GM18498 (cell line): Measurements from ENCODE around the gene SP9.
"Not testable (repeated sequence)": the region's sequence is repeated elsewhere in the genome, so short reads cannot be mapped to it uniquely, and the experiment has no call there.

Source experiments
- ATAC-seq: cut with Tn5 transposase; IDR thresholded peaks from one replicate; pipeline ENCODE4 v1.9.1; 2021; ENCODE audit warnings: mild to moderate bottlenecking, moderate library complexity; ENCODE audit not compliant: unreplicated experiment

SP9 gene

DNA sequence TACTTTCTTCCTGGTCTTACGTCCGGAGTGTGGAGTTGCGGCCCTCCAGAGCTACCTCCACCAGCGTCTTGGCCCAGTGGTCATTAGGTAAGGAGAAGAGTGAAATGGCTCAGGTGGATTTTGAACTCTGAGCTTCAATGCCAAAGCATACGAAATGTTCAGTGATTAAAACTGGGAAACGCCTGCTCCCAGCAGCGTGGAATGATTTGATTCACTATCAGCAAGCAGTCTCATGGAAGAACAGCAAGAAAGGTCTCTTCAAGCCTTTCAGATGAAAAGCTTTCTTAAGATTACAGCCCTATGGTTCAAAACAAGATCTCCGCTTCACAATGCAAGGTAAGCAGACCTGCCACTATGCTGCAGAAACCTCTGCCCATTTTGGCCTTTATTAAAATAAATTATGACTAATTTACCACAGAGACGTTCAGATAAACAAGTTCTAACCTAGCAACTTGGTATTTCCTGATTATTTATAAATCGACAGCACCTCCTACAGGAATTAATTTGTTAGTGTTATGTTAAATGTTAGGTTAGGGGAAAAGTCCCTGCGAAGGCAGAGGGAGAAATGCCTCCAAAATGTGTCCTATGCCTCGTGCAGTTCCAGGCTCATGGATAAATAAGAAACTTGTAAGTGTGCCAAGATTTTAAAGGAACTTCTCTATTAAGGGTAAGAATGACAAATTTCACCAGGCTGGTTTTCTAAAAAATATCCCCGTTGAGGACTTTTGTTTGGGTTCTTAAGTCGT, 10.1 kb downstream of the SP9 start:
- no peak for ATAC-seq

DNA sequence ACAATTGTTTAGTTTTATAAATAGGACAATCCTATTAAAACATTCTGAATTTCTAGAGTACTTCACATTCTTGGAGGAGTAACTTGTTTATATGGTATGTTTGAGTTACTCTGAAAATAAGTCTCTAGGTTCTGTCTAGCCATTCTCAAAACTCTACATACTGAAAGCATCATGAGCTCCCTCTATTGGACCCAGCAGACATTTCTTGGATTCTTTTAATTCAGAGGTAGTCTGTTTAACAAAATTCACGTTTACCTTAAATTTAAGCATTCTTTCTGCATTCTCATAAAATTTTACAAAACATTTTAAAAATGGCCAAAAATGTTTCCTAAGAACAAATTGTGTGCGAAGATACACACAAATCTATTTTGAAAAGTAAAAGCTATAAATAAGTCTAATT, 15.3 kb downstream of the SP9 start:
- no peak for ATAC-seq

DNA sequence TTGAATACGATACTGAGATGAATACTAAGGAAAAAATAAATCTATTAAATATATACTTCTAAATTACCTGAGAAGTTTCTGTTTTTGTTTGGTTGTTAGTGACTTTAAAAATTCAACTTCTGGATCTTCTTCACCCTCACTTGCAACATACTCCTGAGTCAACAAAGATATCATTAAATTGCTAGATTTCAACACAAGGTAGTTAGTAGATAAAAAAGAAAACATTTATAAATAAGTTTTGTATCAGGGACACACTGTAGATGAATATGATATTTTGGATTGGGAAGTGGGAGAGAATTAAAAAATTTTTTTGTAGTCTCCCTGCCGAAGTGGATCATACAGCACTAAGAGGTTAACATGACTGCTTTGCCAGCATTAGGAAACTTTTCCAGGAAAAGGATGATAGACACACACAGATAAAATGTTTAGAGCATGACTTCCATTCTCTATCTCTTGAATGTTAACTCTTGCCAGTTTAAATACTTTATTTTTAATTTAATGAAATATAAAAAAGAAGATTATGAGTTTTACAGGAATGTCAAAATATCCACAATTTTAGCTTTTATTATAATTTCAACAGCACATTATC, 15.9 kb downstream of the SP9 start:
- ATAC-seq: no peak

DNA sequence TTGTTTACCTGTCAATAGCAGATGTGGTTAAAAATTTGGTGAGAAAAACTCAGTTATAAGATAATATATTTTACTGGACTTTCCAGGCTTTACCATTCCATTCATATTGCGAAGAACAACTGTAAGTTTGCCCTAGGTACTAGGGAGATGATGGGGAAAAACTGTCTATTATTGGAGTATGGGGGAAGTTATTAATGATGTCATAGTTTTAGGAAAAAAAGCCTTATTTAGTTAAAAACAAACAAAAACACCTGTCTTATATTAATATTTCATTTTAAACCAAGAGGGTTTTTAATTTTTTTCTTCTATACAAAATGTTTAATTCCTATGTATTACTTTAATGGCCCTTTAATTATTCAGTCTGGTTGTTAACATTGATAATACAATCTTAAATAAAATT, 18.2 kb downstream of the SP9 start:
- no peak for ATAC-seq

DNA sequence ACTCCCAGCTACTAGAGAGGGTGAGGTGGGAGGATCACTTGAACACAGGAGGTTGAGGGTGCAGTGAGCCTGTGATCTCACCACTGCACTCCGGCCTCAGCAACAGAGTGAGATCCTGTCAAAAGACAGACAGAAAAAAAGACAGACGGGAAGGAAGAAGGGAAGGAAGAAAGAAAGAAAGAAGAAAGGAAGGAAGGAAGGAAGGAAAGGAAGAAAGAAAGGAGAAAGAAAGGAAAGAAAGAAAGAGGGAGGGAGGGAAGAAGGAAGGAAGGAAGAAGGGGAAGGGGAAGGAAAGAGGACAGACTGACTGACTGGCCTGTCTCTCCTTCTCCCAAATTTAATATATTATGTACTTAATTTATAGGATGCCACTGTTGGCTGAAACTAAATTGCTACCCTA, 21.6 kb downstream of the SP9 start:
- no peak for ATAC-seq

DNA sequence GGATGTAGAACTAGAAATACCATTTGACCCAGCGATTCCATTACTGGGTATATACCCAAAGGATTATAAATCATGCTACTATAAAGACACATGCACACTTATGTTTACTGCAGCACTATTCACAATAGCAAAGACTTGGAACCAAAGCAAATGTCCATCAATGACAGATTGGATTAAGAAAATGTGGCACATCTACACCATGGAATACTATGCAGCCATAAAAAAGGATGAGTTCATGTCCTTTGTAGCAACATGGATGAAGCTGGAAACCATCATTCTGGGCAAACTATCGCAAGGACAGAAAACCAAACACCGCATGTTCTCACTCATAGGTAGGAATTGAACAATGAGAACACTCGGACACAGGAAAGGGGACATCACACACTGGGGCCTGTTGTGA, 24.9 kb downstream of the SP9 start:
- ATAC-seq: not testable (repeated sequence)

DNA sequence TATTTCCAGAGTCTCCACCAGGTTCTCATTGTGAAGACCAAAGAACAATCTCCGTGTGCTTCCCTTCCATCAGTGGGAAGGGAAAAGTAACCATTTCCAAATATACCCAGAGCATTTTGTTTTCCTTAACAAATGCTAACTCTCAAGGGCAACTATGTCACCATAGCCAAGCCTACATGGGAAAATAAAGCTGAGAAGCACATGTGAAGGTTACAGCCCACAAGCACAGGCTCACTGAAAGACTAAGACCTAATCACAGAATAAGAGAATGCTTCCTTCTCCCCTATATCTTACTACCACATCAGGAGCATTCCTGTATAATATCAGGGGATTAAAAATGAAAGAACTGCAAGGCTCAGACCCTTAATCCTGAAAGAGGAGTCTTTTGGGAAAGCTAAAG, 28.2 kb downstream of the SP9 start:
- no peak for ATAC-seq

DNA sequence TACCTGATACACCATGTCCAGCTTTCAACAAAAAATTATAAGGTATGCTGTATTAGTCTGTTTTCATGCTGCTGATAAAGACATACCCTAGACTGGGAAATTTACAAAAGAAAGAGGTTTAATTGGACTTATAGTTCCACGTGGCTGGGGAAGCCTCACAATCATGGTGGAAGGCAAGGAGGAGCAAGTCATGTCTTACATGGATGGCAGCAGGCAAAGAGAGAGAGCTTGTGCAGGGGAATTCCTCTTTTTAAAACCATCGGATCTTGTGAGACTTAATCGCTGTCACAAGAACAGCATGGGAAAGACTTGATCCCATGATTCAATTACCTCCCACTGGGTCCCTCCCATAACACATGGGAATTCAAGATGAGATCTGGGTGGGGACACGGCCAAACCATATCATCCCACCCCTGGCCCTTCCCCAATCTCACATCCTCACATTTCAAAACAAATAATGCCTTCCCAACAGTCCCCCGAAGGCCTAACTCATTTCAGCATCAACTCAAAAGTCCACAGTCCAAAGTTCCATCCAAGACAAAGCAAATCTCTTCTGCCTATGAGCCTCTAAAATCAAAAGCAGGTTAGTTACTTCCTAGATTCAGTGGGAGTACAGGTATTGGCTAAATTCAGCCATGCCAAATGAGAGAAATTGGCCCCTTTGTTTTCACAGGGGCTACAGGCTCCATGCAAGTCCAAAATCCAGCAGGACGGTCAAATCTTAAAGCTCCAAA, 28.9 kb downstream of the SP9 start:
- ATAC-seq: not testable (repeated sequence)

DNA sequence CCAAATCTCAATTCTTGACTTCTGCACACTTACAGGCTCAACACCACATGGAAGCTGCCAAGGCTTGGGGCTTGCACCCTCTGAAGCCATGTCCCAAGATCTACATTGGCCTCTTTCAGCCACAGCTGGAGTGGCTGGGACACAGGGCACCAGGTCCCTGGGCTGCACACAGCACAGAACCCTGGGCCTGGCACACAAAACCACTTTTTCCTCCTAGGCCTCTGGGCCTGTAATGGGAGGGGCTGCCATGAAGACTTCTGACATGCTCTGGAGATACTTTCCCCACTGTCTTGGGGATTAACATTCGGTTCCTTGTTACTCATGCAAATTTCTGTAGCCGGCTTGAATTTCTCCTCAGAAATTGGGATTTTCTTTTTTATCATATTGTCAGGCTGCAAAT, 29.9 kb downstream of the SP9 start:
- ATAC-seq: no peak

DNA sequence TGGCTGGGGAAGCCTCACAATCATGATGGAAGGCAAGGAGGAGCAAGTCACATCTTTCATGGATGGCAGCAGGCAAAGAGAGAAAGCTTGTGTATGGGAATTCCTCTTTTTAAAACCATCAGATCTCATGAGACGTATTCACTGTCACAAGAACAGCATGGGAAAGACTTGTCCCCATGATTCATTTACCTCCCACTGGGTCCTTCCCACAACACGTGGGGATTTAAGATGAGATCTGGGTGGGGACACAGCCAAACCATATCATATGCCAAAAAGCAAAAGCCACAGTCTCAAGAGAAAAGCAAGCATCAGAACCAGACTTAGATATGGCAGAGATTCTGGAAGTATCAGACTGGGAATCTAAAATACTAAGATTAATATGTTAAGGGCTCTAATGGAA, 30.8 kb downstream of the SP9 start:
- ATAC-seq: no peak

DNA sequence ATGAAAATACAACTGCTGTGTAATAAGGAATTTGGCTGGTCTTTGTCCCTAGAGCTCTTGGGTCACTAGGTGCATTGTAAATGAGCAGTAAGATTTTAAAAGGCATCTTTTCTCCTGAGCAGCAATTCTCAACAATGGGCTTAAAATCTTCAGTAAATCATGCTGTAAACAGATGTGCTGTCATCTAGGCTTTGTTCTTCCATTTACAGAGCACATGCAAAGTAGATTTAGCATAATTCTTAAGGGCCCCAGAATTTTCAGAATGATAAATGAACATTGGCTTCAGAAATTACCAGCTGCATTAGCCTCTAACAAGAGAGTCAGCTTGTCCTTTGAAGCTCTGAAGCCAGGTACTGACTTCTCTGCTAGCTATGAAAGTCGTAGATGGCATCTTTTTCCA, 33.9 kb downstream of the SP9 start:
- no peak for ATAC-seq

DNA sequence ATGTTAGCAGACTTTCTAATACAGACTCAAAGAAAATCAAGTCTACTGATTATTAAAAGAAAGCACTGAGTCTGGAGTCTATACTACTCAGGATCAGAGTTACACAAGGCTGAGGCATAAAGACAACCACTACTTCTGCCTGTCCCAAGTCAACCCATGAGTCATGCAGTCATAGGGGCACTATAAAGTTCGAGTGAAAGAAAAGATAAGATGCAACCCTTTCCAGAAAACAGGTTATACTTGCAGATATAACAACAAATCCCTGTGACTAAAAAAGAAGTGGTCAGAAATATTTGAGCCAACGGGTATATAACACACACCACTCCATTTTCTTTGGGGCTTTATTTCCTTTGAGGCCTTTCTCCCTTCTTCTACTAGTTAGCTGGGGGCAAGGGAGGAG, 42.2 kb downstream of the SP9 start:
- no peak for ATAC-seq

DNA sequence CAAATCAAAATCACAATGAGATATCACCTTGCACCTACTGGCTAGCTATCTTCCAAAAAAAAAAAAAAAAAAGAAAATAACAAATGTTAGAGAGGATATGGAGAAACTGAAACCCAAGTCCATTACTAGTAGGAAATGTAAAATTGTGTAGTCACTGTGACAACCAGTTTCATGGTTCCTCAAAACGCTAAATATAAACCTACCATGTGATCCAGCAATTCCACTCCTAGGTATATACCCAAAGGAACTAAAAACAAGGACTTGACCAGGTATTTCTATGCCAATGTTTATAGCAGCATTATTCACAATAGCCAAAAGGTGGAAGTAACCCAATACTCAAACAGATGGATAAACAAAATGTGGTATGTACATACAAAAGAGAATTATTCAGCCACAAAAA, 49.0 kb downstream of the SP9 start:
- ATAC-seq: no peak

DNA sequence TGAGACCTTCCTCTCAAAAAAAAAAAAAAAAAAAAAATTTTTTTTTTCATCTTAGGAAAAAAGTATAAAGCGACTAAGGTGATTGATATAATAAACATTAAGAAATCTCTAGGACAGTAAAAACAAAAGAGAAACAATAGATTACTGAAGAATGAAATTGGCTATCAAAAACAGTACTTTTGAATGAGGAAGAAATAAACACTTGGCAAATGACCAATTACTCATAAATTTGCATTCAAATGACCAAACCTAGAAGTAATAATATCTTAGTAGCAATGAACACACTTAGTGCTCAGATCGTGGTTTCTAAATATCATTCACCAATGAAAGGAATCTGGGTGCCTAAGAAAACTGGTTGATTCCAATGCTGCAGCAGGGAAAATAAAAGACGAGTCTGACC, 50.4 kb downstream of the SP9 start:
- no peak for ATAC-seq
